ENCODE measurements around the gene APOO. TPM values are rescaled to one million over a fixed set of nuclear protein-coding genes. Genes with fewer than 3 reads are reported as not detected.

APOO gene
- total RNA-seq, 2 donors from 2014 or later = 47.9 to 74.2 TPM

DNA sequence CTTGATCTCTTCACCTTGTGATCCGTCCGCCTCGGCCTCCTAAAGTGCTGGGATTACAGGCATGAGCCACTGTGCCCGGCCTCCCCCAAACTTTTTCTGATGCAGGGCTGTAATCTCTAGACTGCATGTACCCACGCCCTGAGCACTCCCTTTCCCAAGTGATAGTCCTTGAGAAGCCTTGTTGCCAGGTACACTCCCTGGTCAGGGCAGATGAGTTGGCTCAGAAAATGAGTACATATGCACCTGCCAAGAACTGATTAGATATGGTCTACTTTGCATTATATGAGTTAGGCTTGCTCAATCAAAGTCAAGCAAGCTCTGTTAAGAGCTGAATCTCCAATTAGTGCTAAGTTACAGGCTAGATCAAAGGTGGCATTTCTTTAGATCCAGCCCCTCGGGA, 20.3 kb downstream of the APOO start:
- Histone ChIP-seq H3K4me3 (ENCODE audit: low read length) (no peak overlapping the region), H3K27ac (ENCODE audit: low read depth, low read length) (no peak overlapping the region), H3K4me1 (ENCODE audit: control insufficient read depth, insufficient read depth, low read length) (no peaks in the 10 kb centered on the region), H3K9ac (ENCODE audit: extremely low read depth, low read length, poor library complexity, severe bottlenecking) (no peak overlapping the region), H3K9me3 (ENCODE audit: control insufficient read depth, low read length) (no peaks in the 10 kb centered on the region), H3K27me3 (ENCODE audit: control insufficient read depth, insufficient read depth, low read length, poor library complexity, severe bottlenecking) (no peaks in the 10 kb centered on the region), H3K36me3 (ENCODE audit: control insufficient read depth, insufficient read depth, low read length) (no peaks in the 10 kb centered on the region)
- 96 to 100% methylated on average over 1 to 6 of the region's 6 CpGs for WGBS, 2 experiments (ENCODE audit: insufficient coverage in 1 of 2, insufficient read length in 1 of 2)
- Mint-ChIP-seq H3K27me3 (ENCODE audit: insufficient read depth) (no peaks in the 10 kb centered on the region), H3K4me3 (no peak overlapping the region), H3K9me3 (no peaks in the 10 kb centered on the region), H3K36me3 (ENCODE audit: low read depth) (peaks cover 7% of the 10 kb centered on the region), H3K27ac (no peak overlapping the region), H3K4me1 (peaks cover 31% of the 10 kb centered on the region)
- no peak for TF ChIP-seq CTCF (conservative IDR thresholded peaks at IDR 0.05)
- DNase-seq = no peak

- no peaks in the 10 kb centered on the region for H3K27me3 Mint-ChIP-seq (ENCODE audit: insufficient read depth)
- H3K4me3 Mint-ChIP-seq = no peak overlapping the region
- Histone ChIP-seq H3K4me1 (ENCODE audit: control insufficient read depth, insufficient read depth, low read length) (no peaks in the 10 kb centered on the region), H3K9ac (ENCODE audit: extremely low read depth, low read length, poor library complexity, severe bottlenecking) (no peak overlapping the region), H3K4me3 (ENCODE audit: low read length) (no peak overlapping the region), H3K27ac (ENCODE audit: low read depth, low read length) (no peak overlapping the region), H3K36me3 (ENCODE audit: control insufficient read depth, insufficient read depth, low read length) (no peaks in the 10 kb centered on the region), H3K9me3 (ENCODE audit: control insufficient read depth, low read length) (no peaks in the 10 kb centered on the region), H3K27me3 (ENCODE audit: control insufficient read depth, insufficient read depth, low read length, poor library complexity, severe bottlenecking) (no peaks in the 10 kb centered on the region)
- peak; percentile 59 for DNase-seq
- H3K27ac Mint-ChIP-seq = peak overlapping the region; percentile 67
- H3K9me3 Mint-ChIP-seq = no peaks in the 10 kb centered on the region
- TF ChIP-seq CTCF (conservative IDR thresholded peaks at IDR 0.05) = no peak
- peaks cover 4% of the 10 kb centered on the region for H3K36me3 Mint-ChIP-seq (ENCODE audit: low read depth)
- H3K4me1 Mint-ChIP-seq = peaks cover 31% of the 10 kb centered on the region
- WGBS, 2 experiments (ENCODE audit: insufficient coverage in 1 of 2, insufficient read length in 1 of 2) = 56% methylated on average over 3 of the region's 3 CpGs; no CpG with 5 or more reads in 1 of the 2 experiments
Observed at GRCh38 chrX:23885803-23886202, 21.9 kb downstream of the APOO start.

- Mint-ChIP-seq H3K36me3 (ENCODE audit: low read depth) (peaks cover 7% of the 10 kb centered on the region), H3K27ac (no peak overlapping the region), H3K9me3 (no peaks in the 10 kb centered on the region), H3K27me3 (ENCODE audit: insufficient read depth) (no peaks in the 10 kb centered on the region), H3K4me1 (peaks cover 33% of the 10 kb centered on the region), H3K4me3 (no peak overlapping the region)
- no peak for DNase-seq
- Histone ChIP-seq H3K9me3 (ENCODE audit: control insufficient read depth, low read length) (no peaks in the 10 kb centered on the region), H3K27ac (ENCODE audit: low read depth, low read length) (no peak overlapping the region), H3K4me1 (ENCODE audit: control insufficient read depth, insufficient read depth, low read length) (no peaks in the 10 kb centered on the region), H3K9ac (ENCODE audit: extremely low read depth, low read length, poor library complexity, severe bottlenecking) (no peak overlapping the region), H3K27me3 (ENCODE audit: control insufficient read depth, insufficient read depth, low read length, poor library complexity, severe bottlenecking) (no peaks in the 10 kb centered on the region), H3K4me3 (ENCODE audit: low read length) (no peak overlapping the region), H3K36me3 (ENCODE audit: control insufficient read depth, insufficient read depth, low read length) (no peaks in the 10 kb centered on the region)
- WGBS, 2 experiments (ENCODE audit: insufficient coverage in 1 of 2, insufficient read length in 1 of 2) = 89 to 100% methylated on average over 1 to 2 of the region's 4 CpGs
- TF ChIP-seq CTCF (conservative IDR thresholded peaks at IDR 0.05) = no peak
Observed at GRCh38 chrX:23884427-23885024, 23.2 kb downstream of the APOO start.

Measured in endodermal cell (in vitro differentiated cells).